Hematopoietic multipotent progenitor cell treated with erythropoietin and hydrocortisone succinate and interleukin-3 and kit ligand, for 17 days (in vitro differentiated cells): ENCODE measurements around the gene RPS8.
A peak's percentile ranks its signal among the peaks of the same experiment; 100 is the strongest.
"Not testable (repeated sequence)": the region's sequence is repeated elsewhere in the genome, so short reads cannot be mapped to it uniquely, and the experiment has no call there.

Experiments used
- DNase-seq: peaks from one replicate; pipeline ENCODE4 v3.0.0-alpha.2; 2015; ENCODE audit warnings: low spot score

Gene RPS8

GRCh38 chr1:44820328-44821239, 45.2 kb downstream of the RPS8 start:
- no peak for DNase-seq

GRCh38 chr1:44821240-44821715, 45.9 kb downstream of the RPS8 start:
- DNase-seq: no peak

GRCh38 chr1:44822131-44822701, 46.9 kb downstream of the RPS8 start:
- DNase-seq: no peak

- DNase-seq: no peak
These were observed 47.7 kb downstream of the RPS8 start for GRCh38 chr1:44822981-44823451.

- not testable (repeated sequence) for DNase-seq
These were observed 49.1 kb downstream of the RPS8 start for GRCh38 chr1:44824392-44824791.

- peak; percentile 19 for DNase-seq
These were observed 51.2 kb downstream of the RPS8 start for GRCh38 chr1:44826375-44827196.

GRCh38 chr1:44827197-44828002, 52.1 kb downstream of the RPS8 start:
- DNase-seq: peak; percentile 85

- no peak for DNase-seq
These were observed 52.8 kb downstream of the RPS8 start for GRCh38 chr1:44828003-44828651.
